GM12891 (cell line): ENCODE measurements around the gene RACGAP1.

Experiments used
- PAX5 ChIP-seq: IDR thresholded peaks from 2 replicates; pipeline ENCODE4 v1.6.1; 2011; ENCODE audit warnings: low read length, moderate library complexity, mild to moderate bottlenecking; ENCODE audit not compliant: insufficient read depth, severe bottlenecking
- POLR2A ChIP-seq: IDR thresholded peaks from 2 replicates; pipeline ENCODE4 v1.6.1; 2011; ENCODE audit warnings: low read depth, low read length, control low read depth
- POLR2AphosphoS5 ChIP-seq: IDR thresholded peaks from 2 replicates; pipeline ENCODE4 v1.6.1; 2011; ENCODE audit warnings: low read depth, low read length, control low read depth
- POU2F2 ChIP-seq: IDR thresholded peaks from 2 replicates; pipeline ENCODE4 v1.6.1; 2011; ENCODE audit warnings: low read depth, mild to moderate bottlenecking, control low read depth, low read length, moderate library complexity
- SPI1 ChIP-seq: IDR thresholded peaks from 2 replicates; pipeline ENCODE4 v1.6.1; 2011; ENCODE audit warnings: low read depth, low read length, control low read depth
- TAF1 ChIP-seq: IDR thresholded peaks from 2 replicates; pipeline ENCODE4 v1.6.1; 2011; ENCODE audit warnings: low read depth, low read length, control low read depth

DNA sequence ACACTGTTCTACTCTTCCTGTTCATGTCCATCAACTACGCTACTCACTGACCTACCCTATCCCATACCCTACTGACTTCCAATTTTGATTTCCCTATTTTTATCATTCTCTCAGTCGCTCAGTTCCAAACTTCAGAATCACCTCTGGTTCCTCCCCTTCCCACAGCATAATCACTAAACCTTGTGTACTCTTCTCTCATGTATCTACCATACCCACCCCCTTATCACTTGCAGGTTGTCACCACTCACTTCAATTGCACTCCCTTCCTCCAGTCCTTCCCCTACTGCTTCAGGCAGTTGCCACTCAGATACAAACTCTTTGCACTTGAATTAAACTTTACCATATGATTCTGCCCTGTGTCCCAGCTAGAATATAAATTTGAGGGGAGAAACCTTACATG lies 6.3 kb downstream of the RACGAP1 start:
- TF ChIP-seq TAF1 (no peak), POLR2AphosphoS5 (no peak), POLR2A (no peak), POU2F2 (no peak), SPI1 (no peak), PAX5 (no peak)
